ENCODE measurements around the gene RIC8A. TPM values are rescaled to one million over a fixed set of nuclear protein-coding genes. Genes with fewer than 3 reads are reported as not detected.

Gene RIC8A
- total RNA-seq, 1 experiment from 2014 or later, result 180 TPM

DNA sequence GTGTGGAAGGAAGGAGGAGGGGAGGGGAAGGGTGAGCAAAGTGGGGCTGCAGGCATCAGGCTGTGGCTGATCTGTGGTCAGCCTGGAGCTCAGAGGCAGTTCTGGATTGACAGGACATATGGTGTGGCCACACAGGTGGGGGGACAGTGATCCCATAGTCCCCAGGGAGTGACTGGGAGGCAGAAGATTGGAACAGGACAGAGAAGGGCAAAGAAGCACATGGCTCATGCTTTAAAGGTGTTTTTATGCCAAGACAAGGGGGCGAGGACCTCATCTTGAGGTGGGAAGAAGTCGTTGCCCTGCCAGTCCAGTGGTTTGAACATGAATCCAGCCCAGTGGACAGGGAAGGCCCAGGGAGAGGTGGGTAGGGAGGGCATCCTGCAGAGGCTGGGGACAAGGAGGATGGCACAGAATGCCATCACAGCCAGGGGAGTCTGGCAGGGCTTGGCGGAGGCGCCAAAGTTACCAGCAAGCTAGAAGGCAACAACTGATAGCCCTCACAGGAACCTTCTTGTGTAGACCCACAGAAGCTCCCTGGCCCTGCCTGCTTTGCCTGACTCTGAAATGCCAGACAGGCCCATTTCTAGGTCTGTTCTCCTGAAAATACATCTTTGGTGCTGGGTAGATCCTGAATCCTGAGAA is 3.4 kb upstream of the RIC8A start:
- H3K4me1 ChIP-seq (ENCODE audit: insufficient read depth, low read length), result peaks cover 8% of the 10 kb centered on the region; the same call in 1 of the 2 replicates
- peaks cover 36% of the 10 kb centered on the region for H3K79me2 ChIP-seq (ENCODE audit: low read length)
- ATAC-seq (no peak), DNase-seq (no peak)
- no peak overlapping the region for H3K9ac ChIP-seq (ENCODE audit: low read length)
- no peaks in the 10 kb centered on the region for H3K9me3 ChIP-seq (ENCODE audit: low read length)
- no peaks in the 10 kb centered on the region for H3F3A ChIP-seq (ENCODE audit: low read length, unreplicated experiment)
- CTCF ChIA-PET, result no interaction called here
- no peaks in the 10 kb centered on the region for H3K9me2 ChIP-seq (replicated peaks; ENCODE audit: low read length)
- H3K4me3 ChIP-seq (ENCODE audit: low read length), result no peak overlapping the region
- no peak for TF ChIP-seq EZH2 (IDR thresholded peaks at IDR 0.05; ENCODE audit: low read length, unreplicated experiment)
- TF ChIP-seq CTCF (conservative IDR thresholded peaks at IDR 0.05; ENCODE audit: low read depth, low read length), result no peak
- TF ChIP-seq EZH2phosphoT487 (IDR thresholded peaks at IDR 0.05; ENCODE audit: borderline replicate concordance, low read length), result no peak
- H2AFZ ChIP-seq (ENCODE audit: low read length), result no peak overlapping the region
- intact Hi-C loops (cut with micrococcal nuclease), result no loop called here
- no peak overlapping the region for H3K27ac ChIP-seq (ENCODE audit: low read length)
- H4K20me1 ChIP-seq (ENCODE audit: low read length), result no peaks in the 10 kb centered on the region
- no TSS peak for BruUV-seq (replicated peaks)
- no peaks in the 10 kb centered on the region for H3K27me3 ChIP-seq (ENCODE audit: low read length)
- H3K4me2 ChIP-seq (ENCODE audit: low read length), result no peak overlapping the region
- peaks cover 5% of the 10 kb centered on the region; the same call in 1 of the 2 replicates for H3K36me3 ChIP-seq (ENCODE audit: low read depth, low read length)
- POLR2A ChIA-PET (ENCODE audit: unreplicated experiment), result no interaction called here

- Histone ChIP-seq H3K4me3 (ENCODE audit: low read length) (no peak overlapping the region), H3K9me3 (ENCODE audit: low read length) (no peaks in the 10 kb centered on the region), H3K9ac (ENCODE audit: low read length) (no peak overlapping the region), H3K9me2 (replicated peaks; ENCODE audit: low read length) (no peaks in the 10 kb centered on the region), H3K79me2 (ENCODE audit: low read length) (peaks cover 42% of the 10 kb centered on the region), H4K20me1 (ENCODE audit: low read length) (no peaks in the 10 kb centered on the region), H3K36me3 (ENCODE audit: low read depth, low read length) (peaks cover 8% of the 10 kb centered on the region; the same call in 1 of the 2 replicates), H3K27ac (ENCODE audit: low read length) (no peak overlapping the region), H3K27me3 (ENCODE audit: low read length) (no peaks in the 10 kb centered on the region), H2AFZ (ENCODE audit: low read length) (no peak overlapping the region), H3K4me1 (ENCODE audit: insufficient read depth, low read length) (peaks cover 12% of the 10 kb centered on the region), H3K4me2 (ENCODE audit: low read length) (no peak overlapping the region), H3F3A (ENCODE audit: low read length, unreplicated experiment) (no peaks in the 10 kb centered on the region)
- ChIA-PET CTCF (no interaction called here), POLR2A (ENCODE audit: unreplicated experiment) (no interaction called here)
- ATAC-seq, result no peak
- intact Hi-C loops (cut with micrococcal nuclease), result no loop called here
- DNase-seq, result no peak
- BruUV-seq (replicated peaks), result no TSS peak
- TF ChIP-seq EZH2phosphoT487 (IDR thresholded peaks at IDR 0.05; ENCODE audit: borderline replicate concordance, low read length) (no peak), EZH2 (IDR thresholded peaks at IDR 0.05; ENCODE audit: low read length, unreplicated experiment) (no peak)
Observed at GRCh38 chr11:204587-205109, 2.9 kb upstream of the RIC8A start.

- no peak for ATAC-seq
- DNase-seq, result no peak
- no peak overlapping the region for H2AFZ ChIP-seq (ENCODE audit: low read length)
- no peaks in the 10 kb centered on the region for H4K20me1 ChIP-seq (ENCODE audit: low read length)
- peaks cover 15% of the 10 kb centered on the region; the same call in 1 of the 2 replicates for H3K36me3 ChIP-seq (ENCODE audit: low read depth, low read length)
- intact Hi-C loops (cut with micrococcal nuclease), result no loop called here
- TF ChIP-seq CTCF (conservative IDR thresholded peaks at IDR 0.05; ENCODE audit: low read depth, low read length) (no peak), EZH2phosphoT487 (IDR thresholded peaks at IDR 0.05; ENCODE audit: borderline replicate concordance, low read length) (no peak), EZH2 (IDR thresholded peaks at IDR 0.05; ENCODE audit: low read length, unreplicated experiment) (no peak)
- H3K4me2 ChIP-seq (ENCODE audit: low read length), result peak overlapping the region; percentile 97; the same call in 1 of the 2 replicates
- no peaks in the 10 kb centered on the region for H3K9me3 ChIP-seq (ENCODE audit: low read length)
- H3K9me2 ChIP-seq (replicated peaks; ENCODE audit: low read length), result no peaks in the 10 kb centered on the region
- no peak overlapping the region for H3K9ac ChIP-seq (ENCODE audit: low read length)
- H3K79me2 ChIP-seq (ENCODE audit: low read length), result peaks cover 50% of the 10 kb centered on the region
- H3K27me3 ChIP-seq (ENCODE audit: low read length), result no peaks in the 10 kb centered on the region
- no TSS peak for BruUV-seq (replicated peaks)
- H3K4me1 ChIP-seq (ENCODE audit: insufficient read depth, low read length), result peaks cover 19% of the 10 kb centered on the region
- no peak overlapping the region for H3K27ac ChIP-seq (ENCODE audit: low read length)
- H3F3A ChIP-seq (ENCODE audit: low read length, unreplicated experiment), result no peaks in the 10 kb centered on the region
- CTCF ChIA-PET, result no interaction called here
- POLR2A ChIA-PET (ENCODE audit: unreplicated experiment), result no interaction called here
- peak overlapping the region; percentile 91 for H3K4me3 ChIP-seq (ENCODE audit: low read length)
Observed at GRCh38 chr11:205221-206001, 2.1 kb upstream of the RIC8A start.

Measured in PC-3 (cell line).